ENCODE results near the gene NAV3.
A peak's percentile ranks its signal among the peaks of the same experiment; 100 is the strongest.

The NAV3 gene

DNA sequence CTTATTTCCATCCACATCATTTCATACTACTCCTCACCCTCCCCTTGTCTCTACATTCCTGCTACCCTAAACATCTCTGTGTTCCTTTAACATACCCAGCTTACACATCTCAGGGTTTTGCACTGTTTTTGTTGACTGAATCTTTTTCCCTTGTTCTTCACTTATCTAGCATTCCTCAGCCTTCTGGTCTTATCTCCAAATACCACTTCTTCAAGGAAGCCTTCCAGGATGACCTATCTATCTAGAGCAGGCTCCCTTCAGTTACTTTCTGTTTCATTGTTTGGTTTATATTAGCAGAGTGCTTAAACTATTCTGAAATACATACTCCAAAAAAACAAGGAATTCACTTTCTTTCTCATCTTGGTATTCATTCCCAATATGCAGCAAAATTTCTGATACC lies 353.1 kb downstream of the NAV3 start:
- Histone ChIP-seq H3K4me1 (peaks cover 0 to 7% (median 0%) of the 10 kb centered on the region in 10 experiments; a peak in 1 of 20 replicates), H3K4me3 (no peak overlapping the region), H3K36me3 (no peaks in the 10 kb centered on the region), H3K9me3 (replicated peaks in 1 of 11) (no peaks in the 10 kb centered on the region), H4K20me1 (no peaks in the 10 kb centered on the region), H3K27ac (no peak overlapping the region), H3K27me3 (no peaks in the 10 kb centered on the region), H3K9ac (no peak overlapping the region), H3K4me2 (no peak overlapping the region)
- TF ChIP-seq Cebpa-rat (IDR thresholded peaks at IDR 0.05): no peak

DNA sequence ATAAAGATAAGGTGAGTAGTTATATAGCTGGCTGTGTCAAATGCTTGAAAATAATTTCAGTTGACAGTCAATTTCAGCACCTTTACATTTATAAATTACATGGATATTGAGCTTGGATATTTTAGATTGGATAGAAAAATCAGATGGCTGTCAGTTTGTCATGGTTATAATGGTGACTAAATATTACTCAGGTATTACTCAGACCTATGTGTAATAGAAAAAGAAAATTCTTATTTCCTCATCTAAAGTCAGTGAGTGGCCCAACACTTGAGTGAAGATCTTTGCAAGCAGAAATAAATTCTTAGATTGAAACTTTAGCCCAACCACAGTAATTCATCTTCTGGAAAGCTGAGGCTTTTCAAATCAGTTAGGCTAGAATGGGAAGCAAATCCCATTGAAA lies 354.4 kb downstream of the NAV3 start:
- no peak for TF ChIP-seq Cebpa-rat (IDR thresholded peaks at IDR 0.05)
- Histone ChIP-seq H3K4me3 (no peak overlapping the region), H3K9me3 (replicated peaks in 1 of 11) (no peaks in the 10 kb centered on the region), H3K27me3 (no peaks in the 10 kb centered on the region), H3K4me1 (peaks cover 0 to 7% (median 0%) of the 10 kb centered on the region in 10 experiments; a peak in 1 of 20 replicates), H3K4me2 (no peak overlapping the region), H4K20me1 (no peaks in the 10 kb centered on the region), H3K36me3 (no peaks in the 10 kb centered on the region), H3K9ac (no peak overlapping the region), H3K27ac (no peak overlapping the region)

DNA sequence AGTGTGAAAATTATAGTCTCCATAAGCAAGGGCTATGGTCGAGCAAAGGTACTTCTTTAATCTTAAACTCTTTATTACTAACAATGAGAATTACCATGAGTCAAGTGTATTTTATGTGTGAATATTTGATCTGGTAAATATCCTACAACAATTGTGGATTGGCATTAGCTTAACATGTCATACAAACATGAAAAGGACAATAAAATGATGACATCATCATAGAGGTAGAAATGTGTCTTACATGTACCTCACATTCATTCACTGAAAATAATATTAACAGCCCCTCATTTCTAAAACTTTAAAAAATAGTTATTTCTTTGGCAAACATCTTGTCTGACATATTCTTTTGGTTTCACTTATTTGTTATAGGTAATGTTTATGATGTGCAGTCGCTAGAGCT lies 355.0 kb downstream of the NAV3 start:
- no peaks in the 10 kb centered on the region for H4K20me1 ChIP-seq
- peaks cover 0 to 7% (median 0%) of the 10 kb centered on the region in 10 experiments; a peak in 1 of 20 replicates for H3K4me1 ChIP-seq
- TF ChIP-seq Cebpa-rat (IDR thresholded peaks at IDR 0.05): no peak
- no peaks in the 10 kb centered on the region for H3K9me3 ChIP-seq (replicated peaks in 1 of 11)
- no peaks in the 10 kb centered on the region for H3K36me3 ChIP-seq
- no peak overlapping the region for H3K4me3 ChIP-seq
- H3K9ac ChIP-seq: no peak overlapping the region
- H3K27ac ChIP-seq: no peak overlapping the region
- H3K27me3 ChIP-seq: no peaks in the 10 kb centered on the region
- H3K4me2 ChIP-seq: no peak overlapping the region

DNA sequence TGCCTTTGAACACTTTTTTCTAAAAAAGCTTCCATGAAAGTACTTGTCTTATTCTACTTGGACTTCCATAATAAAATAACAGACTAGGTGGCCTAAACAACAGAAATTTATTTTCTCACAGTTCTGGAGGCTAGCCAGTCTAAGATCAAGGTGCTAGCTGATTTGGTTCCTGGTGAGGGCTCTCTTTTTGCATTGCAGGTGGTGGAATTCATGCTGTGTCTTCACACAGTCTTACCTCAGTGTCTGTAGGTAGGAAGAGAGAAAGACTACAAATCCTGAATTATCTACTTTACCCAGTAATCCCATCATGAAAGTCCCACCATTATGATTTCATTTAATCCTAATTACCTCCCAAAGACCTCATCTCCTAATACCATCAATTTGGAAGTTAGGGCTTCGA lies 356.0 kb downstream of the NAV3 start:
- Histone ChIP-seq H3K9ac (no peak overlapping the region), H3K27me3 (no peaks in the 10 kb centered on the region), H3K4me2 (no peak overlapping the region), H3K27ac (no peak overlapping the region), H3K4me3 (no peak overlapping the region), H4K20me1 (no peaks in the 10 kb centered on the region), H3K4me1 (peaks cover 0 to 7% (median 0%) of the 10 kb centered on the region in 10 experiments; a peak in 1 of 20 replicates), H3K36me3 (no peaks in the 10 kb centered on the region), H3K9me3 (replicated peaks in 1 of 11) (no peaks in the 10 kb centered on the region)
- no peak for TF ChIP-seq Cebpa-rat (IDR thresholded peaks at IDR 0.05)

GRCh38 chr12:78187741-78188140 lies 357.0 kb downstream of the NAV3 start:
- Histone ChIP-seq H3K4me3 (no peak overlapping the region), H3K9ac (no peak overlapping the region), H4K20me1 (no peaks in the 10 kb centered on the region), H3K4me1 (peaks cover 0 to 11% (median 0%) of the 10 kb centered on the region in 10 experiments; a peak in 3 of 20 replicates), H3K36me3 (no peaks in the 10 kb centered on the region), H3K9me3 (replicated peaks in 1 of 11) (no peaks in the 10 kb centered on the region), H3K27ac (no peak overlapping the region), H3K27me3 (no peaks in the 10 kb centered on the region), H3K4me2 (no peak overlapping the region)
- TF ChIP-seq Cebpa-rat (IDR thresholded peaks at IDR 0.05): no peak

DNA sequence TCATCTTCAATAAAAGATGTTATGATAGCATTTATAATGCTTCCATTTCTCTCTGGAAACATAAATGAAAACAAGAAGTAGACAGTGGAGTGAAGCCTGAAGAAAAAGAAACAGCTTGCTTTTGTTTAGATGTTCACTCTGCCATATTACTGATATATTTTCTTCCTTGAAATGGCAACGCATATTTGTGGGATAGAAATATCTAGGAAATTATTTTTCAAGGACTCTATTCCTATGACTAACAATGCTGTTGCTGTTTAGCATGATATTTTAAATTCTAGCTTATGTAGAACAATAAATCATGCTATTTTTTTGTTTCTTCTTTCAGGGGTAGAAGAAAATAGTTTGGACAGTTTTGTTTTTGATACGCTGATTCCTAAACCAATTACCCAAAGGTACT lies 359.0 kb downstream of the NAV3 start:
- H4K20me1 ChIP-seq: no peaks in the 10 kb centered on the region
- H3K27ac ChIP-seq: no peak overlapping the region
- H3K9ac ChIP-seq: no peak overlapping the region
- no peak overlapping the region for H3K4me3 ChIP-seq
- no peak overlapping the region for H3K4me2 ChIP-seq
- H3K36me3 ChIP-seq: no peaks in the 10 kb centered on the region
- H3K9me3 ChIP-seq (replicated peaks in 1 of 11): no peaks in the 10 kb centered on the region
- no peak for TF ChIP-seq Cebpa-rat (IDR thresholded peaks at IDR 0.05)
- H3K4me1 ChIP-seq: peaks cover 0 to 12% (median 0%) of the 10 kb centered on the region in 10 experiments; a peak in 3 of 20 replicates
- no peaks in the 10 kb centered on the region for H3K27me3 ChIP-seq

DNA sequence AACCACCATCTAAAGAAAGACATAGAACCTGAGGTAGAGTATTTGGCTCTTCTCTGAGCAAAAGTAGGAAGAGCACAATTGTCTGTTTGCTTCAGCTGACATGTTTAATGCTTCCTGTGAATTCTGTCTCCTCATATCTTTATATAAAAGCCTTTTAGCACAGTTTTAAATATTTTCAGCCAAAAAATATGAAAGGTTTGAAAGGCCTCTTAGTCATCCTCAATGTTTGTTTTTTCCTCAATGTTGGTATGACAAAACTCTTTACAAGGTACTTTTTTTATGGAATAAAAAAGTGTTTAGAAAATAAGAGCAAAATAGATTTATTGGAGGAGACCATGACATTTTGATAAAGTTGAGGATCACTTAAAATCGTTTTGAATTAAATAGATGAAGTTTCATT lies 360.9 kb downstream of the NAV3 start:
- Histone ChIP-seq H4K20me1 (no peaks in the 10 kb centered on the region), H3K9me3 (replicated peaks in 1 of 11) (no peaks in the 10 kb centered on the region), H3K27me3 (no peaks in the 10 kb centered on the region), H3K4me1 (peaks cover 0 to 12% (median 0%) of the 10 kb centered on the region in 10 experiments; a peak in 3 of 20 replicates), H3K36me3 (no peaks in the 10 kb centered on the region), H3K4me3 (no peak overlapping the region), H3K27ac (no peak overlapping the region), H3K9ac (no peak overlapping the region), H3K4me2 (no peak overlapping the region)
- no peak for TF ChIP-seq Cebpa-rat (IDR thresholded peaks at IDR 0.05)

DNA sequence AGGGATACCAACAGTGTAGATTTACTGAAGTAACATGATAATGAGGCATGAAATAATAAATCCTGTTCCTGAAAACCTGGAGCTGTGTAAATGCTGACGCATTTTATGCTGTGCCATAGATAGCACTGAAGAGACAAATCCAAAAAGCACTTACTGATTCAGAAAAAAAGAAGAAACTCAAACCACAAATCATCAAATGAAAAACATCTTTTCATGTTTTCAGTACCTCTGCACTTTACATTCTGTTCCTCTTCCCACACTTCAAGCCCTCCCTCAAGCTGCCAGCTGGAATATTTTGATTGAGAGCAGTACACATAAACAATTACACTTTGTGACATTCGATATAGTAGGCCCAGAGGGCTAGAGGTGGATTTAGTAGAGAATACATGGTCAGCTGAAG lies 362.3 kb downstream of the NAV3 start:
- Histone ChIP-seq H3K9ac (no peak overlapping the region), H3K36me3 (no peaks in the 10 kb centered on the region), H3K27ac (no peak overlapping the region), H4K20me1 (no peaks in the 10 kb centered on the region), H3K9me3 (replicated peaks in 1 of 11) (no peaks in the 10 kb centered on the region), H3K4me3 (no peak overlapping the region), H3K4me2 (peak overlapping the region in 2 of 11 experiments; percentile 32 to 36; a peak in 3 of 22 replicates), H3K27me3 (no peaks in the 10 kb centered on the region), H3K4me1 (peaks cover 0 to 12% (median 0%) of the 10 kb centered on the region in 10 experiments; a peak in 3 of 20 replicates)
- no peak for TF ChIP-seq Cebpa-rat (IDR thresholded peaks at IDR 0.05)

DNA sequence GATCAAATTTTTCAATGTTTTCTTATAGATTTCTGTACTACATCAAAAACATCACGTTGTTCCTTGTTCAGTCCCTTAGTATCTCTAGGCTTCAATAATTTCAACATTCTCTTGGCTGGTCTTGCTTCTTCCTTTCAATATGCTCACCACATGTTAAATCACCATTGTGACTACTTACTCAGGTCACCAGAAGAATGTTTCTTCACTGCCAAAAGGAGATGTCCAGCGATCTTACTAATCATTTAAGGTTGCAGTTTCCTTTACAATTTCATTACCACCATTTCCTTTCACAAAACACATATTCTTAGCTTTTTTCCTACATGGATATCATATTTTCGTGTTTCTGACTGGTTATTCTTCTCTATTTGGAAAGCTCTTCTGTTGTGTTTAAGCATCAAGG lies 363.8 kb downstream of the NAV3 start:
- H3K9ac ChIP-seq: no peak overlapping the region
- no peak overlapping the region for H3K4me2 ChIP-seq
- H3K4me1 ChIP-seq: peaks cover 0 to 12% (median 0%) of the 10 kb centered on the region in 10 experiments; a peak in 3 of 20 replicates
- H3K9me3 ChIP-seq (replicated peaks in 1 of 11): no peaks in the 10 kb centered on the region
- H3K27ac ChIP-seq: no peak overlapping the region
- no peak overlapping the region for H3K4me3 ChIP-seq
- TF ChIP-seq Cebpa-rat (IDR thresholded peaks at IDR 0.05): no peak
- H3K27me3 ChIP-seq: no peaks in the 10 kb centered on the region
- no peaks in the 10 kb centered on the region for H3K36me3 ChIP-seq
- no peaks in the 10 kb centered on the region for H4K20me1 ChIP-seq

- H3K27ac ChIP-seq: no peak overlapping the region
- no peaks in the 10 kb centered on the region for H3K27me3 ChIP-seq
- H4K20me1 ChIP-seq: no peaks in the 10 kb centered on the region
- H3K4me1 ChIP-seq: no peaks in the 10 kb centered on the region
- H3K4me3 ChIP-seq: no peak overlapping the region
- no peaks in the 10 kb centered on the region for H3K36me3 ChIP-seq
- TF ChIP-seq Cebpa-rat (IDR thresholded peaks at IDR 0.05): no peak
- no peaks in the 10 kb centered on the region for H3K9me3 ChIP-seq (replicated peaks in 1 of 11)
- H3K9ac ChIP-seq: no peak overlapping the region
- no peak overlapping the region for H3K4me2 ChIP-seq
Measured at GRCh38 chr12:78198896-78199295, 368.2 kb downstream of the NAV3 start.

Measured in BLaER1 treated with 17β-estradiol and CSF1 and Interleukin-3, amounts not matched to agents 10 nM and 100 nM (cell line).